Retinal pigment epithelial cell (primary cell): Measurements from ENCODE around the gene RNPS1.

Source experiments
- DNase-seq: peaks from one replicate; pipeline ENCODE4 v3.0.0-alpha.2; 2010; ENCODE audit warnings: low read depth
- H3K4me3 ChIP-seq: 2 replicates; pipeline ENCODE4 v1.5.1; 2011; ENCODE audit warnings: mild to moderate bottlenecking, low read length, control low read depth, moderate library complexity
- CTCF ChIP-seq: conservative IDR thresholded peaks from 2 replicates; pipeline ENCODE4 v1.5.1; 2011; ENCODE audit warnings: low read depth, low read length, control low read depth, inconsistent platforms

RNPS1 gene

GRCh38 chr16:2282262-2282661, 14.3 kb upstream of the RNPS1 start:
- no peak for TF ChIP-seq CTCF
- DNase-seq: no peak
- no peak overlapping the region for H3K4me3 ChIP-seq

GRCh38 chr16:2280981-2281542, 13.1 kb upstream of the RNPS1 start:
- no peak overlapping the region for H3K4me3 ChIP-seq
- DNase-seq: no peak
- no peak for TF ChIP-seq CTCF

- TF ChIP-seq CTCF: no peak
- no peak for DNase-seq
- no peak overlapping the region for H3K4me3 ChIP-seq
Measured at GRCh38 chr16:2280461-2280860, 12.5 kb upstream of the RNPS1 start.

- DNase-seq: no peak
- no peak for TF ChIP-seq CTCF
- H3K4me3 ChIP-seq: no peak overlapping the region
Measured at GRCh38 chr16:2278956-2279800, 11.3 kb upstream of the RNPS1 start.

GRCh38 chr16:2278272-2278608, 10.3 kb upstream of the RNPS1 start:
- H3K4me3 ChIP-seq: no peak overlapping the region
- TF ChIP-seq CTCF: peak; percentile 12
- no peak for DNase-seq

GRCh38 chr16:2277466-2278271, 9.7 kb upstream of the RNPS1 start:
- no peak overlapping the region for H3K4me3 ChIP-seq
- TF ChIP-seq CTCF: no peak
- DNase-seq: no peak
